ENCODE data around the gene RNLS. TPM values are rescaled to one million over a fixed set of nuclear protein-coding genes. Genes with fewer than 3 reads are reported as not detected.

RNLS gene
- total and polyA plus RNA-seq, 2 of the 8 experiments (the other 6 are each of a cell fraction or from before 2014, with no cell fraction given), result 7.5 to 12.7 TPM

DNA sequence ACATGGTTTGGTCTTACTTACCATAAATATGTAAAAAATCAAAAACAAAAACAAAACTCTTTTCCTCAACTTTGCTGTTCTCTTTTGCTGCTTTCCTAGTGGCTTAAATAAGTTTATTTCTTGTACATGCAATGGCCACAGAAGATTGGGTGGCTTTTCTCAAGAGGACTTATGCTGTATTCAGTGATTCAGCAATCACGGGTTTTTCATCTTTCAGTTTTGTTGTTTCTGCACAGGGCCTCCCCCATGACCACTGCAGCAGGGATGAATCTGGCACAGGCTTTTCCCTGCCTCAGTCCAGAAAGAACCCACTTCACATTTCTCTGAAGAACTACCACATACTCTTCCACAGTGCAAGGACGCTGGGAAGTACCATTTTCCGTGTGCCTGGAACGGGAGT lies 355.0 kb downstream of the RNLS start (continued):
- TF ChIP-seq, protein P1, sequence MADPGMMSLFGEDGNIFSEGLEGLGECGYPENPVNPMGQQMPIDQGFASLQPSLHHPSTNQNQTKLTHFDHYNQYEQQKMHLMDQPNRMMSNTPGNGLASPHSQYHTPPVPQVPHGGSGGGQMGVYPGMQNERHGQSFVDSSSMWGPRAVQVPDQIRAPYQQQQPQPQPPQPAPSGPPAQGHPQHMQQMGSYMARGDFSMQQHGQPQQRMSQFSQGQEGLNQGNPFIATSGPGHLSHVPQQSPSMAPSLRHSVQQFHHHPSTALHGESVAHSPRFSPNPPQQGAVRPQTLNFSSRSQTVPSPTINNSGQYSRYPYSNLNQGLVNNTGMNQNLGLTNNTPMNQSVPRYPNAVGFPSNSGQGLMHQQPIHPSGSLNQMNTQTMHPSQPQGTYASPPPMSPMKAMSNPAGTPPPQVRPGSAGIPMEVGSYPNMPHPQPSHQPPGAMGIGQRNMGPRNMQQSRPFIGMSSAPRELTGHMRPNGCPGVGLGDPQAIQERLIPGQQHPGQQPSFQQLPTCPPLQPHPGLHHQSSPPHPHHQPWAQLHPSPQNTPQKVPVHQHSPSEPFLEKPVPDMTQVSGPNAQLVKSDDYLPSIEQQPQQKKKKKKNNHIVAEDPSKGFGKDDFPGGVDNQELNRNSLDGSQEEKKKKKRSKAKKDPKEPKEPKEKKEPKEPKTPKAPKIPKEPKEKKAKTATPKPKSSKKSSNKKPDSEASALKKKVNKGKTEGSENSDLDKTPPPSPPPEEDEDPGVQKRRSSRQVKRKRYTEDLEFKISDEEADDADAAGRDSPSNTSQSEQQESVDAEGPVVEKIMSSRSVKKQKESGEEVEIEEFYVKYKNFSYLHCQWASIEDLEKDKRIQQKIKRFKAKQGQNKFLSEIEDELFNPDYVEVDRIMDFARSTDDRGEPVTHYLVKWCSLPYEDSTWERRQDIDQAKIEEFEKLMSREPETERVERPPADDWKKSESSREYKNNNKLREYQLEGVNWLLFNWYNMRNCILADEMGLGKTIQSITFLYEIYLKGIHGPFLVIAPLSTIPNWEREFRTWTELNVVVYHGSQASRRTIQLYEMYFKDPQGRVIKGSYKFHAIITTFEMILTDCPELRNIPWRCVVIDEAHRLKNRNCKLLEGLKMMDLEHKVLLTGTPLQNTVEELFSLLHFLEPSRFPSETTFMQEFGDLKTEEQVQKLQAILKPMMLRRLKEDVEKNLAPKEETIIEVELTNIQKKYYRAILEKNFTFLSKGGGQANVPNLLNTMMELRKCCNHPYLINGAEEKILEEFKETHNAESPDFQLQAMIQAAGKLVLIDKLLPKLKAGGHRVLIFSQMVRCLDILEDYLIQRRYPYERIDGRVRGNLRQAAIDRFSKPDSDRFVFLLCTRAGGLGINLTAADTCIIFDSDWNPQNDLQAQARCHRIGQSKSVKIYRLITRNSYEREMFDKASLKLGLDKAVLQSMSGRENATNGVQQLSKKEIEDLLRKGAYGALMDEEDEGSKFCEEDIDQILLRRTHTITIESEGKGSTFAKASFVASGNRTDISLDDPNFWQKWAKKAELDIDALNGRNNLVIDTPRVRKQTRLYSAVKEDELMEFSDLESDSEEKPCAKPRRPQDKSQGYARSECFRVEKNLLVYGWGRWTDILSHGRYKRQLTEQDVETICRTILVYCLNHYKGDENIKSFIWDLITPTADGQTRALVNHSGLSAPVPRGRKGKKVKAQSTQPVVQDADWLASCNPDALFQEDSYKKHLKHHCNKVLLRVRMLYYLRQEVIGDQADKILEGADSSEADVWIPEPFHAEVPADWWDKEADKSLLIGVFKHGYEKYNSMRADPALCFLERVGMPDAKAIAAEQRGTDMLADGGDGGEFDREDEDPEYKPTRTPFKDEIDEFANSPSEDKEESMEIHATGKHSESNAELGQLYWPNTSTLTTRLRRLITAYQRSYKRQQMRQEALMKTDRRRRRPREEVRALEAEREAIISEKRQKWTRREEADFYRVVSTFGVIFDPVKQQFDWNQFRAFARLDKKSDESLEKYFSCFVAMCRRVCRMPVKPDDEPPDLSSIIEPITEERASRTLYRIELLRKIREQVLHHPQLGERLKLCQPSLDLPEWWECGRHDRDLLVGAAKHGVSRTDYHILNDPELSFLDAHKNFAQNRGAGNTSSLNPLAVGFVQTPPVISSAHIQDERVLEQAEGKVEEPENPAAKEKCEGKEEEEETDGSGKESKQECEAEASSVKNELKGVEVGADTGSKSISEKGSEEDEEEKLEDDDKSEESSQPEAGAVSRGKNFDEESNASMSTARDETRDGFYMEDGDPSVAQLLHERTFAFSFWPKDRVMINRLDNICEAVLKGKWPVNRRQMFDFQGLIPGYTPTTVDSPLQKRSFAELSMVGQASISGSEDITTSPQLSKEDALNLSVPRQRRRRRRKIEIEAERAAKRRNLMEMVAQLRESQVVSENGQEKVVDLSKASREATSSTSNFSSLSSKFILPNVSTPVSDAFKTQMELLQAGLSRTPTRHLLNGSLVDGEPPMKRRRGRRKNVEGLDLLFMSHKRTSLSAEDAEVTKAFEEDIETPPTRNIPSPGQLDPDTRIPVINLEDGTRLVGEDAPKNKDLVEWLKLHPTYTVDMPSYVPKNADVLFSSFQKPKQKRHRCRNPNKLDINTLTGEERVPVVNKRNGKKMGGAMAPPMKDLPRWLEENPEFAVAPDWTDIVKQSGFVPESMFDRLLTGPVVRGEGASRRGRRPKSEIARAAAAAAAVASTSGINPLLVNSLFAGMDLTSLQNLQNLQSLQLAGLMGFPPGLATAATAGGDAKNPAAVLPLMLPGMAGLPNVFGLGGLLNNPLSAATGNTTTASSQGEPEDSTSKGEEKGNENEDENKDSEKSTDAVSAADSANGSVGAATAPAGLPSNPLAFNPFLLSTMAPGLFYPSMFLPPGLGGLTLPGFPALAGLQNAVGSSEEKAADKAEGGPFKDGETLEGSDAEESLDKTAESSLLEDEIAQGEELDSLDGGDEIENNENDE (IDR thresholded peaks at IDR 0.05; ENCODE audit: insufficient replicate concordance, low read length), result no peak
- TF ChIP-seq RBBP5 (IDR thresholded peaks at IDR 0.05; ENCODE audit: borderline replicate concordance, low read depth, low read length) (no peak), SIRT6 (IDR thresholded peaks at IDR 0.05; ENCODE audit: low read length) (no peak), RFX5 (IDR thresholded peaks at IDR 0.05; ENCODE audit: borderline replicate concordance, low read depth, low read length) (no peak), RXRA (IDR thresholded peaks at IDR 0.05; ENCODE audit: insufficient read depth, low read depth, low read length) (no peak), SAP30 (IDR thresholded peaks at IDR 0.05; ENCODE audit: insufficient read depth, insufficient replicate concordance, low read length) (no peak)
- TF ChIP-seq, protein P2, sequence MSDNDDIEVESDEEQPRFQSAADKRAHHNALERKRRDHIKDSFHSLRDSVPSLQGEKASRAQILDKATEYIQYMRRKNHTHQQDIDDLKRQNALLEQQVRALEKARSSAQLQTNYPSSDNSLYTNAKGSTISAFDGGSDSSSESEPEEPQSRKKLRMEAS (IDR thresholded peaks at IDR 0.05), result no peak
